Caki2 (cell line): ENCODE data around the gene SEC14L6. TPM values are rescaled to one million over a fixed set of nuclear protein-coding genes. Genes with fewer than 3 reads are reported as not detected.
A peak's percentile ranks its signal among the peaks of the same experiment; 100 is the strongest.
"Not testable (repeated sequence)": the region's sequence is repeated elsewhere in the genome, so short reads cannot be mapped to it uniquely, and the experiment has no call there.

Experiments used
- DNase-seq: peaks from one replicate; pipeline ENCODE4 v3.0.0-alpha.2; 2015; ENCODE audit warnings: low read depth
- in situ Hi-C: cut with HindIII; loops from 2 replicates; pipeline ENCODE4 v1.10.0; 2016; ENCODE audit warnings: low sequenced_read_pairs, low pct_unique_long_range_greater_than_20kb, mixed read lengths
- total RNA-seq: library from RNA; depleted of rRNA; stranded (reverse); fragments of >200 nt; shearing (Covaris generic); gene quantifications from 2 replicates; pipeline ENCODE4 v1.2.3, GENCODE V29; 2014; ENCODE audit warnings: low replicate concordance

SEC14L6 gene
- total RNA-seq, 1 experiment from 2014 or later, result 28.2 TPM

DNA sequence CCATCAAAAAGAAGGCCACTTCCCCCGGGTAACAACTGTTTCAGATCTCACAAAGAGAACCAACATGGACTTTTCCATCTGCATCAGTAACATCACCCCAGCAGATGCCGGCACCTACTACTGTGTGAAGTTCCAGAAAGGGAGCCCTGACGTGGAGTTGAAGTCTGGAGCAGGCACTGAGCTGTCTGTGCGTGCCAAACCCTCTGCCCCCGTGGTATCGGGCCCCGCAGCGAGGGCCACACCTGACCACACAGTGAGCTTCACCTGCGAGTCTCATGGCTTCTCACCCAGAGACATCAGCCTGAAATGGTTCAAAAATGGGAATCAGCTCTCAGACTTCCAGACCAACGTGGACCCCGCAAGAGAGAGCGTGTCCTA lies 3.7 kb downstream of the SEC14L6 start:
- in situ Hi-C loops, result no loop called here
- DNase-seq, result no peak

DNA sequence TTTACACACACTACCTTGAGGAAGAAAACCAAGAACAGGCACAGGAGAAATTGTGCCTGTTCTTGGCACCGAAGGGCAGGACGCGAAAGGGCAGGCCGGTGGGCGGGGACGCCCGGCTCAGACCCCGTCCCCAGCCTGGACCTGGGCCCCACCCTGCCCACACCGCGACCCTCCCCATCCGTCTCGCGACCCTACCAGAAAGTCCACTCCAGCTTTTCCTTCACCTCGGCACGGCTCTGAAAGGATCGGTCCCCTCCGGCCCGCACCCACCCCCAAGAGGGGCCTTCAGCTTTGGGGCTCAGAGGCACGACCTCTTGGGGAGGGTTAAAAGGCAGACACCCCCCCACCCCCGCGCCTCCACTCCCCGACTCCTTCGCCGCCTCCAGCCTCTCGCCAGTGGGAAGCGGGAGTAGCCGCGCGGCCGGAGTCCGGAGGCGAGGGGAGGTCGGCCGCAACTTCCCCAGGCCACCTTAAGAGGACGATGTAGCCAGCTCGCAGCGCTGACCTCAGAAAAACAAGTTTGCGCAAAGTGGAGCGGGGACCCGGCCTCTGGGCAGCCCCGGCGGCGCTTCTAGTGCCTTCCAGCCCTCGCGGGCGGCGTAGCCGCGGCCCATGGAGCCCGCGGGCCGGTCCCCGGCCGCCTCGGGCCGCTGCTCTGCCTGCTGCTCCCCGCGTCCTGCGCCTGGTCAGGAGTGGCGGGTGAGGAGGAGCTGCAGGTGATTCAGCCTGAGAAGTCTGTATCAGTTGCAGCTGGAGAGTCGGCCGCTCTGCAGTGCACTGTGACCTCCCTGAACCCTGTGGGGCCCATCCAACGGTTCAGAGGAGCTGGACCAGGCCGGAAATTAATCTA lies 4.4 kb downstream of the SEC14L6 start:
- in situ Hi-C loops, result no loop called here
- DNase-seq, result peak; percentile 68

DNA sequence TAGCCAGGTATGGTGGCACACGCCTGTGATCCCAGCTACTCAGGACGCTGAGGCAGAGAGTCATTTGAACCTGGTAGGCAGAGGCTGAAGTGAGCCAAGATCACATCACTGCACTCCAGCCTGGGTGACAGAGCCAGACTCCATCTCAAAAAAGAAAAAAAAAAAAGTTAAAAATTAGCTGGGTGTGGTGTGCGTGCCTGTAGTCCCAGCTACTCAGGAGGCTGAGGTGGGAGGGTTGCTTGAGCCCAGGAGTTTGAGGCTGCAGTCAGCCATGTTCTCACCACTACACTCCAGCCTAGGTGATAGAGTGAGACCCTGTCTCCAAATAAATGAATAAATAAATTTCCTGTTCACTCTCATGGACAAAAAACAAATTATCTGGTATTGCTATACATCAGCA lies 5.0 kb downstream of the SEC14L6 start:
- DNase-seq, result peak; percentile 68
- in situ Hi-C loops, result not testable (repeated sequence)

DNA sequence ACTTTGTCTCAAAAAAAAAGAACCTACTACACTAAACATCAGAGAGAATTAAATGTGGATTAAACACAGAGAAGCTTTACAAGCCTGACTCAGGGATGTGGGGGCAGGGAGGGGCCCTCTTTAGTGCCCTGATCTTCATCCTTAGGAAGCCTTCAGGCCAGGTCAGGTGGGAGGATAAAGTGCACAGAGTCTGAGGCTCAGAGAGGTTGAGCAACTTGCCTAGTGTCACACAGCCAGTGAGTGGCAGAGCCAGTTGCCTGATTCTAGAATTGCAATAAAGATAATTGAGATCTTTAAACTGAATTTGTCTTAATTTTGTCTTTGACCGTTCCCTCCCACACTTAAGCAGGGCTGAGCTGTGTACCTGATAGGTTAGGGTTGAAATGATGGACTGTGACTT lies 7.2 kb downstream of the SEC14L6 start:
- no peak for DNase-seq
- in situ Hi-C loops, result no loop called here

DNA sequence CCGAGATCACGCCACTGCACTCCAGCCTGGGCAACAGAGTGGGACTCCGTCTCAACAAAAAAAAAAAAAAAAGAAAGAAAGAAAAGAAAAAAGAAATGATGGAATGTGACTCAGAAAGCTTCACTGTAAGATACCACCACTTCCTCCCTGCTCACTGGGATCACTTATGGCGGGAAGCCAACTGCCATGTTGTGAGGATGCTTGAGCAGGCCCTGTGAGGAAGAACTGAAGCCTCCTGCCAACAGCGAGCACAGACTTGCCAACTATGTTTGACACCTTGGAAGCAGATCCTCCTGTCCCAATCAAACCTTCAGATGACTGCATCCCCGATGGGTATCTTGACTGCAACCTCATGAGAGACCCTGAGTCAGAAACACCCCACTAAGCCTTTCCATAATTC lies 8.3 kb downstream of the SEC14L6 start:
- no peak for DNase-seq
- in situ Hi-C loops, result no loop called here

DNA sequence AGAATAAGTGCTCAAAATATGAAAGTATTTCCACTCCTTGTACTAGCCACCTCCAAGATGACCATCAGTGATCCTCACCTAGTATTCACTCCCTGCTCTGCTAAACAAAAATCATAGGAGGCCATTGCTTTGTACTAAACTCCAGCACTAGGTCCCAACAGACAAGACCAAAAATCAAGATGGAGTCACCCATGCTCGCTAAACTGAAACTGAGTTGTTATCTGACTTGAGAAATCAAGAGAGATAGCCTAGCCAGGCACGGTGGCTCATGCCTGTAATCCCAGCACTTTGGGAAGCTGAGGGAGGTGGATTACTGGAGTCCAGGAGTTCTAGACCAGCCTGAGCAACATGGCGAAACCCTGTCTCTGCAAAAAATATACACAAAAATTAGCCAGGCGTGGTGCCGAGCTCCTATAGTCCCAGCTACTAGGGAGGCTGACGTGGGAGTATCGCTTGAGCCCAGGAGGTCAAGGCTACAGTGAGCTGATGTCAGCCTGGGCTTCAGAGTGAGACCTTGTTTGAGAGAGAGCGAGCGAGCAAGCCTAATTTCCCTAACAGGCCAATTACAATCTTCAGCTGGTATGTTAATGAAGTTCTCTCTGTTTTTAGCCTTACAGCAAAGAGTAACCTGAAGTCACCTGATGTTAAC lies 9.3 kb downstream of the SEC14L6 start:
- in situ Hi-C loops, result no loop called here
- DNase-seq, result no peak

DNA sequence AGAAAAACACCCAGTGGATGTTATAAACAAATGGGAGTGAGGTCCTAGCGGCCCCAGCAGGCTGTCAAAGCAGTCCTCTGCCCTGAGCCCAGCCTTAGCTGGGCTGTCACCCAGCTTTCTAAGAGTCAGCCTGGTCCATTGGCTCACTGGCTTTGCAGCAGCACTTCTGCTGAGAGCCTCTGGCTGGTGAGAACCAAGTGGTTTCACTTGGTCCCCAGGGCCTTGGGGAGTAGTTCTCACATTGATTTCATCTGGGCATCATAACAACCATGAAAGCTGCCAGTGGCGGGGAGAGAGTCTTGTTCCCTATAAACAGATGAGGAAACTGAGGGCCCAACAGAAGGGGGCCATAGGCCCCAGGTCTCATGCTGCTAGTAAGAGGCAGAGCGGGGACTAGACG lies 11.4 kb downstream of the SEC14L6 start:
- no peak for DNase-seq
- in situ Hi-C loops, result no loop called here

DNA sequence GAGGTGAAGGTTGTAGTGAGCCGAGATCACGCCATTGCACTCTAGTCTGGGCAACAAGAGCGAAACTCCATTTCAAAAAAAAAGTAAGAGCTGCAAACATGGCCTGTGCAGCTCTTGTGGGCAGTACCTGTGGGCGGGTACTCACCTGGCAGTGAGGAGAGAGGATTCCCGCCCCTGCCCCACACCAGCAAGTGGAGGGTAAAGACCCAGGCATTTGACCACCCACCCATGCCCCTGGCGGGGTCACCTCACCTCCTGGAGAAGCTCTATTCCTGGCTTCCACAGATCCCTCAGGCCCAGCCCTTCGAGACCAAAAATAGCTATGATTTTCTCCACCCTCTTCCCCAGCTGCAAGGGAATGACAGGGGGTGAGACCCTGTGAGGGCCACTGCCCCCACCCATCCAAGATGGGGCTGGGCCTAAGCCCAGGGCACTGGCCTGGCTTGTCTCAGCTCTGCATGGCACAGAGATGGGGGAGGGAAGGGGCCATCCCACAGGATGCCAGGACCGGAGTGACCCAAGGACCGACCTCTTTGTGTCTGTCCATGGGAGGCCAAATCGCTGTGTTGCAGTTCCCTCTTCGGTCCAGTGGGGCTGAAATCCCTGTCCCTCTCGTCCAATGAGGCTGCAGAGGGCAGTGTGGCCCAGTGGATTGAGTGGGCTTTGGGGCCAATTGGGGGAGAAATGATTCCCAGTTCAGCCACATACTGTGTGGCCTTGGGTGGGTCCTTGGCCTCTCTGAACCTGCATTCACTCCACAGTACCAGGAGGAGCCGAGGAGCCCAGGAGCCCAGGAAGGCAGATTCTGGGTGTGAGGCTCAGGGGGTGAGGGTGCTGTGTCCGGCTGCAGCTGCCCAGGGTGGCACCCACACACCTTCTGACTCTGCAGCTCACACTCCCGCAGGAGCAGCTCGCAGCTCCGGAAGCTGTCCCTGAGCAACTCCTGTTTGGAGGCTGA lies 14.6 kb downstream of the SEC14L6 start:
- no peak for DNase-seq
- in situ Hi-C loops, result no loop called here

DNA sequence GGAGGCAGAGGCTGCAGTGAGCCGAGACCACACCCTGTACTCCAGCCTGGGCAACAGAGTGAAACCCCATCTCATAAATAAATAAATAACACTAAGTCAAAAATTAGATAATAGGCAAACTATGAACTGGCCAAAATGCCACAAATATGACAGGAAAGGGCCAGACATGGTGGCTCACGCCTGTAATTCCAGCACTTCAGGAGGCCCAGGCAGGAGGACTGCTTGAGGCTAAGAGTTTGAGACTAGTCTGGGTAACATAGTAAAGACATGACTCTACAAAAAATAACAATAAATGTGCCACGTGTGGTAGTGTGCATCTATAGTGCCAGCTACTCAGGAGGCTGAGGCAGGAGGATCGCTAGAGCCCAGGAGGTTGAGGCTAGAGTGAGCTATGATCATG lies 19.9 kb downstream of the SEC14L6 start:
- in situ Hi-C loops, result no loop called here
- DNase-seq, result no peak

DNA sequence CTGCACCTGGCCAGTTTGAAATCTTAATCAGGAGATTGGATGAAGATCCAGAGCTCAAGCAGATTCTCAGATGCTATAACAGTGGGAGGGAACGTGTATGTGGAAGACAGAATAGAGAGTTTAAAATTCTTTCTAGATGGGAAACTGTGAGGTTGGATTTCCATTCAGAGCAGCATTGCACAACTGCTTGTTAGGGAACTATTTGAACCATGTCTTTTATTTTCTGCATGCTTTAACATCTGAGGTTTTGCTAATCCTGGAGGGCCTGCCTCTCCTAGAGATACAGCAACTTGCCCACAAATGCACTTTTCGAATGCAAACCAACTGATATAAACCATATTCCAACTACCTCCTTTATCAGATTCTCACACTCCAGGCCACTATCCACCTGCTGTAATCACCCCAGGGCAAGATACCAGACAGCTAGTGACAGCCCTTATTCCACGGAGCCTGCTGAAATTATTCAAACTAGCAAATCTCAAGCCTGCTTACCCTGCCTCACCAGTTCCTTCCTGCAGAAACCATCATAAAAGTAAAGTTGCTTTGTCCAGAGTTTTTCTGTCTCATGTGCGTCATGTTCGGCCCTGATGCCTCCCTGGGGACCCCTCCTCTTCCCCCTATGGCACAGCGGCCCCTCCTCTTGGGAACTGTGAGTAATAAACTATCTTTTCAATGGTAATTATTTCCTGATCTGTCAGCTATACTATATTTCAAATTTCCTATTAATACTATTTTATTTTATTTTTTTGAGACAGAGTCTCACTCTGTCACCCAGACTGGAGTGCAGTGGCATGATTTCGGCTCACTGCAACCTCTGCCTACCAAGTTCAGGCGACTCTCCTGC lies 22.7 kb downstream of the SEC14L6 start:
- no peak for DNase-seq
- in situ Hi-C loops, result no loop called here

DNA sequence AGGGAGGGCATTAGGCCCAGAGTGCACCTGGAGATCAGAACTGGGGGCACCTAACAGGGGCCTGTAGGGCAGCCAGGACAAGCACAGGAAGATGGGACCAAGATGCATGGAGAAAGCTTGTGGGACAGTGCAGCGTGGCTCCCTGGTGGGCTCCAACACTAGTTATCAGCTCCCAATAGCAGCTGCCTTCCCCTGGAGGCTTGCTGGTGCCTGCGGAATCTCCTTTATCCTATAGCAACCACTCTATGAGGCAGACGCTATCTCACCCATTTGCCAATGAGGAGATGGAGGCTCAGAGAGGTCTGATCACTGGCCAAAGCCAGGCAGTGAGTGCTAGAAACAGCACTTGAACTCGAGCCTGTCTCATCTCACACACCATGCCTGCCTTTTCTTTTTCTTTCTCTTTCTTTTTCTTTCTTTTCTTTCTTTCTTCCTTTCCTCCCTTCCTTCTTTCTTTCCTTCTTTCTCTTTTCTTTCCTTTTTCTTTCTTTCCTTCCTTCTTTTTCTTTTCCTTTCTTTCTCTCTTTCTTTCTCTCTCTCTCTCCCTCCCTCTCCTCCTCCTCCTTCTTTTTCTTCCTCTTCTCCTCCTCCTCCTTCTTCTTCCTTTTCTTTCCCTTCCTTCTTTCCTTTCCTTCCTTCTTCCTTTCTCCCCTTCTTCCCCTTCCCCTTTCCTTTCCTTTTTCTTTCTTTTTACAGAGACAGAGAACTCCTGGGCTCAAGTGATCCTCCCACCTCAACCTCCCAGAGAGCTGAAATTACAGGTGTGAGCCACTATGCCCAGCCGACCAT lies 25.0 kb downstream of the SEC14L6 start:
- in situ Hi-C loops, result no loop called here
- DNase-seq, result no peak

DNA sequence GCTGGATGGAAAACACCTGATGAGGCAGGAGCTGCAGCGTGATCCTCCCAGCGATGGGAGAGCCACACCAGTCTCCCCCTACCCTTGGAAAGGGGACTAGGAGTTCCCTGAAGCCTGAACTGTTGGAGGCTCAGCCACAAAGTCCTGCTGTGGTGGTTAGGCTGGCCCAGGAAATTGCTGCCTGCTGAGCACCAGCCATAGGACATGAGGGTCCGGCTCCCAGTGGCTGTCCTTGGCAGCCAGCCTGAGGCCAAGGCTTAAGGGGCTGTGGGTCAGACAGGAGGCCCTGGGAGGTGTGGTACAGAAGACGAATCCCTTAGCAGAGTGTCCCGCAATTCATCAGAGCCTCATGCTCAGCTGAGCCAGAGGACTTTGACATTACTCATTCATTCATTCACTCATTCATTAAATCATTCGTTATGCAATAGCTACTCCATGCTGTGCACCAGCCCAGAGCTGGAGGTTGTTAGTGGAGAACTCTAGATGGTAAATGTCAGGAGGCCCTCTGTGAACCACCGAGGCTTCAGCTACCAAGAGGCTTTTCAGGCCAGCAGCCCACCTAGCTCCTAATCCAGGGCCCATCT lies 26.6 kb downstream of the SEC14L6 start:
- in situ Hi-C loops, result no loop called here
- no peak for DNase-seq

DNA sequence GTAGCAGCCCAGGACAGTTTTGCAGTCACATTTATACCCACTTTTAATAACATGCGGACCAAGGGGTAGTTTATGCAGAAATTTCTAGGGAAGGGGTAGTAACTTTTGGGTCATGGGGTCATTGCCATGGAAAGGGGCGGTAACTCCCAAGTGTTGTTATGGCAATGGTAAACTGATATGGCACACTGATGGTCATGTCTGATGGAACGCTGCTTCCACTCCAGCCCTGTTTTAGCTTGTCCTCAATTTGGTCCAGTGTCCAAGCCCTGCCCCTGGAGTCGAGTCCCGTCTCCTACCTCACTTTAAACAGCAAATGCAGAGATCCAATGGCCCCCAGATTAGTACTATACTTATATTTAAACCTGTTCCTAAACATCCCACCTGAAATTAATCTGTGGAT lies 29.8 kb downstream of the SEC14L6 start:
- DNase-seq, result no peak
- in situ Hi-C loops, result no loop called here

DNA sequence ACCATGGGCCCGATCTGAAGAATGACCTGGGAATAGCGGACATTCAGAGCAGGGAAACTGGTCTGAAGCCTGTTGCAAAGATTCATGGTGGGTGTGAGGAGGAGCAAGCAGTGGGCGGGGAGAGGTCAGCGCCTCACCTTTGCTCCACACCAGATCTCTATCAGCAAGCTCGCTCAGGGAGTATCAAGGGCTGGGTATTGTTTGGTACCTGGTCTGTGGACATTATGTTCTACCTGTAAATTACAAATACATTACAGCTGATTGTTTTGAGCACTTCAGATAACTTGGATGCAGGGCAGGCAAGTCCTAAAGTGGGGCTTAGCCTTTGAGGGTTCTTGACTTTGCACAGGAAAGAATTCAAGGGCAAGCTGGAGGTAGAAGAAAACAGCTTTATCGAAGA lies 30.3 kb downstream of the SEC14L6 start:
- no peak for DNase-seq
- in situ Hi-C loops, result no loop called here

DNA sequence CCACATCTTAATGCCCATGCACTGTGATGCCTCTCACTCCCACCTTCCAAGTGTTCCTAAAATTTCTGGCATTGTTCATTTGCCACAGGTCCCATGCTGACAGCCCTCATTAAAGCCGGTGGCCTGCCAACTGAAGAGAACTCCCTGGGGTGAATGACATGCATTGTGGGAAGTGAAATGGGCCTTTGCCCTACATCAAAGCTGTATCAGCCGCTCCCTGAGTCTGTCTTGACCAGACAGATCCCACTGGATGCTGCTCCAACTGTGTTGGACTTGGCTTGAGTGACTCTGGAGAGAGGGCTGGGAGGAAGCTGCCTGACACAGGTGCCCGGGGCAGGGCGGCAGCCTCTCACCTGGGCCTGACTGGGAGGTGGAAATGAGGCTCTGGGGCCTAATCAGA lies 32.3 kb downstream of the SEC14L6 start:
- in situ Hi-C loops, result no loop called here

DNA sequence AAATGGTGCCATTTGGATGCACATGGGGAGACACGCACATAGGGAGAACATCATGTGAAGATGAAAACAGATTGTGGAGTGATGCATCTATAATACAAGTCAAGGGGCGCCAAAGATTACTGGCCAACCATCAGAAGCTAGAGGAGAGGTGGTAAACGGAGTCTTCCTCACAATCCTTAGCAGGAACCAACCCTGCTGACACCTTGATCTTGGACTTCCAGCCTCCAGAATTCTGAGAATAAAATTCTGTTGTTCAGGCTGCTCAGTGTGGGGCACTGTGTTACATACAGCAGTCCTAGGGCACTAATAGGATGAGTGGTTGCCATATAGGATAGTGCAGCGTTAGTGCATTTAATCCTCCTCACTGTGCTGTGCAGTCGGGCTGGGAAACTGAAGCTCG lies 33.1 kb downstream of the SEC14L6 start:
- DNase-seq, result no peak
- in situ Hi-C loops, result no loop called here

More for the DNA sequence above, 32.3 kb downstream of the SEC14L6 start:
- no peak for DNase-seq

DNA sequence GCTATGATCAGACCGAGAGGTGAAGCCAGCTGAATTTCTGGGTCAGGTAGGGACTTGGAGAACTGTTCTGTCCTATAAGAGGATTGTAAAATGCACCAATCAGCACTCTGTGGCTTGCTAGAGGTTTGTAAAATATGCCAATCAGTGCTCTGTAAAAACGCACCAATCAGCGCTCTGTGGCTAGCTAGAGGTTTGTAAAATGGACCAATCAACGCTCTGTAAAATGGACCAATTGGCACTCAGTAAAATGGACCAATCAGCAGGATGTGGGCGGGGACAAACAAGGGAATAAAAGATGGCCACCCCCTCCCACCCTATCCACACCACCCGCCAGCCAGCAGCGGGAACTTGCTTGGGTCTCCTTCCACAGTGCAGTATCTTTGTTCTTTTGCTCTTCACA lies 34.6 kb downstream of the SEC14L6 start:
- DNase-seq, result no peak
- in situ Hi-C loops, result no loop called here
